Liver (tissue), 9 donors: ENCODE results near the gene MFSD1. TPM values are rescaled to one million over a fixed set of nuclear protein-coding genes. Genes with fewer than 3 reads are reported as not detected.

Experiments
- DNase-seq: peaks from one replicate; pipeline ENCODE4 v3.0.0-alpha.2; 2017; ENCODE audit warnings: low spot score
- H3K27ac ChIP-seq, 2 donors: one replicate each; pipeline ENCODE4 v1.7.0; 2013; ENCODE audit warnings: inconsistent platforms in 2 of 2, low read length in 2 of 2, control low read depth in 1 of 2, low read depth in 1 of 2, mild to moderate bottlenecking in 1 of 2
- H3K27me3 ChIP-seq, 4 donors: one replicate each; pipeline versions ENCODE4 v1.6.1 to v1.7.0; 2013; ENCODE audit warnings: low read length in 3 of 4, inconsistent platforms in 1 of 4, mild to moderate bottlenecking in 1 of 4, moderate library complexity in 1 of 4; ENCODE audit not compliant: control insufficient read depth in 4 of 4, insufficient read depth in 4 of 4
- H3K36me3 ChIP-seq, 4 donors: one replicate each; pipeline versions ENCODE4 v1.6.1 to v1.7.0; 2013; ENCODE audit warnings: low read length in 3 of 4, mild to moderate bottlenecking in 3 of 4, low read depth in 1 of 4, moderate library complexity in 1 of 4; ENCODE audit not compliant: control insufficient read depth in 4 of 4, insufficient read depth in 3 of 4
- H3K4me1 ChIP-seq, 4 donors: one replicate each; pipeline versions ENCODE4 v1.6.1 to v1.7.0; 2013; ENCODE audit warnings: low read length in 3 of 4, mild to moderate bottlenecking in 3 of 4, moderate library complexity in 1 of 4; ENCODE audit not compliant: control insufficient read depth in 4 of 4, insufficient read depth in 4 of 4
- H3K4me3 ChIP-seq, 3 donors: one replicate each; pipeline versions ENCODE4 v1.6.1 to v1.7.0; 2013; ENCODE audit warnings: low read length in 3 of 3, control low read depth in 1 of 3, low read depth in 1 of 3, mild to moderate bottlenecking in 1 of 3
- H3K9ac ChIP-seq, 2 donors: one replicate each; pipeline ENCODE4 v1.7.0; 2013; ENCODE audit warnings: low read length in 2 of 2, mild to moderate bottlenecking in 2 of 2, moderate library complexity in 2 of 2, control low read depth in 1 of 2, low read depth in 1 of 2
- H3K9me3 ChIP-seq, 4 donors: one replicate each; pipeline versions ENCODE4 v1.6.1 to v1.7.0; 2013; ENCODE audit warnings: low read length in 3 of 4; ENCODE audit not compliant: control insufficient read depth in 4 of 4
- FOXA1 ChIP-seq: IDR thresholded peaks from 2 replicates; pipeline ENCODE4 v1.6.1; 2016; ENCODE audit warnings: antibody characterized with exemption
- GABPA ChIP-seq, 2 donors: IDR thresholded peaks in 1 of 2; conservative IDR thresholded peaks in 1 of 2; 2 replicates each; pipeline ENCODE4 v1.6.1; 2016; ENCODE audit warnings: antibody characterized with exemption in 2 of 2, mild to moderate bottlenecking in 1 of 2, moderate library complexity in 1 of 2
- HNF4A ChIP-seq, 2 donors: conservative IDR thresholded peaks; 2 replicates each; pipeline ENCODE4 v1.6.1; 2016; ENCODE audit warnings: antibody characterized with exemption in 2 of 2, mild to moderate bottlenecking in 2 of 2
- HNF4G ChIP-seq: IDR thresholded peaks from 2 replicates; pipeline ENCODE4 v1.6.1; 2016; ENCODE audit warnings: antibody characterized with exemption
- RAD21 ChIP-seq, 2 donors: IDR thresholded peaks; 2 replicates each; pipeline ENCODE4 v1.6.1; 2016; ENCODE audit warnings: antibody characterized with exemption in 2 of 2, mild to moderate bottlenecking in 2 of 2
- SP1 ChIP-seq: IDR thresholded peaks from 2 replicates; pipeline ENCODE4 v1.6.1; 2018; ENCODE audit warnings: antibody characterized with exemption, mild to moderate bottlenecking
- YY1 ChIP-seq: IDR thresholded peaks from 2 replicates; pipeline ENCODE4 v1.6.1; 2016; ENCODE audit warnings: antibody characterized with exemption, mild to moderate bottlenecking
- WGBS: extraction: QIAGEN DNeasy Blood & Tissue Kit; methylation state at CpG from one replicate; pipeline ENCODE4 v1.1.7; 2013; 5-methylcytosine and 5-hydroxymethylcytosine counted together
- polyA plus RNA-seq, 2 donors: library from polyadenylated mRNA; stranded (reverse) in 1 of 2; unstranded in 1 of 2; fragments of 200-250 nt in 1 of 2; fragments of >200 nt in 1 of 2; fragmentation: Nextera tagmentation in 1 of 2; extraction: Ambion mirVana in 1 of 2; gene quantifications; one replicate each; pipeline versions ENCODE4 v1.2.1 to v1.2.3, GENCODE V29; 2013 to 2015
- total RNA-seq, 2 donors: library from RNA; depleted of rRNA; stranded (reverse); fragments of >200 nt; gene quantifications; one replicate each; pipeline ENCODE4 v1.2.3, GENCODE V29; 2014
- TF ChIP-seq, protein P1 (sequence below): IDR thresholded peaks from 2 replicates; pipeline ENCODE4 v1.6.1; 2016; ENCODE audit warnings: antibody characterized with exemption
- TF ChIP-seq, protein P2 (sequence below): IDR thresholded peaks from 2 replicates; pipeline ENCODE4 v1.6.1; 2016; ENCODE audit warnings: antibody characterized with exemption
- TF ChIP-seq, protein P3 (sequence below): fragments of 150-350 bp; IDR thresholded peaks from 2 replicates; pipeline ENCODE4 v1.5.1; 2017; ENCODE audit warnings: improper control_type of control experiment, low read depth, low read length; ENCODE audit not compliant: missing input control
- TF ChIP-seq, protein P4 (sequence below): IDR thresholded peaks from 2 replicates; pipeline ENCODE4 v1.6.1; 2016; ENCODE audit warnings: antibody characterized with exemption
- donor health status: healthy.
- donor health status: healthy.
- donor health status: healthy.
- donor health status: healthy.
- donor health status: healthy.

MFSD1 gene
- total and polyA plus RNA-seq, 4 donors: 30.4 to 84.7 (median 60.3) TPM

DNA sequence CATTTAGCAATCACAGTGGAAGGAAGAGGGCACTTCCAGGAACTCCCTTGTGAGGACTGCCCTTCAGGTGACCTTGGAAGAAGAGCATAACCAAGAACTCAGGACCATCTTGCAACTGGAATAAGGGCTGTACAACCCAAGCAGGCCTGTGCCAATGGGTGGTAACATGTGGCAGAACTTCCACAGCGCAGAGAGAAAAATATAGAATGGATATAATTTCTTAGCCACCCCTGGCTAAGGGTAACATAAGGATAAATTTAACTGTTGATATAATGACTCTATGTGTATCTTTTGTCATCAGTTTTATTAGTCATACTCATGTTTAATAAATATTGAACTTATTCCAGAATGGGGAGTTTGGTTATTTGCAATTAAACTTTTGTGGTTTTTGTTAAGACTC lies 13.4 kb upstream of the MFSD1 start:
- Histone ChIP-seq H3K4me3 (no peak overlapping the region), H3K36me3 (no peaks in the 10 kb centered on the region), H3K27me3 (no peaks in the 10 kb centered on the region), H3K27ac (no peak overlapping the region), H3K9ac (no peak overlapping the region), H3K4me1 (peaks cover 0 to 4% (median 2%) of the 10 kb centered on the region in 4 donors), H3K9me3 (no peaks in the 10 kb centered on the region)
- TF ChIP-seq, protein P1, sequence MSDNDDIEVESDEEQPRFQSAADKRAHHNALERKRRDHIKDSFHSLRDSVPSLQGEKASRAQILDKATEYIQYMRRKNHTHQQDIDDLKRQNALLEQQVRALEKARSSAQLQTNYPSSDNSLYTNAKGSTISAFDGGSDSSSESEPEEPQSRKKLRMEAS: no peak
- TF ChIP-seq HNF4G (no peak), GABPA (IDR thresholded peaks at IDR 0.05 in 1 of 2, conservative IDR thresholded peaks at IDR 0.05 in 1 of 2) (no peak), FOXA1 (no peak), SP1 (no peak), HNF4A (conservative IDR thresholded peaks at IDR 0.05) (no peak)
- TF ChIP-seq, protein P2, sequence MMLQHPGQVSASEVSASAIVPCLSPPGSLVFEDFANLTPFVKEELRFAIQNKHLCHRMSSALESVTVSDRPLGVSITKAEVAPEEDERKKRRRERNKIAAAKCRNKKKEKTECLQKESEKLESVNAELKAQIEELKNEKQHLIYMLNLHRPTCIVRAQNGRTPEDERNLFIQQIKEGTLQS: no peak
- TF ChIP-seq, protein P3, sequence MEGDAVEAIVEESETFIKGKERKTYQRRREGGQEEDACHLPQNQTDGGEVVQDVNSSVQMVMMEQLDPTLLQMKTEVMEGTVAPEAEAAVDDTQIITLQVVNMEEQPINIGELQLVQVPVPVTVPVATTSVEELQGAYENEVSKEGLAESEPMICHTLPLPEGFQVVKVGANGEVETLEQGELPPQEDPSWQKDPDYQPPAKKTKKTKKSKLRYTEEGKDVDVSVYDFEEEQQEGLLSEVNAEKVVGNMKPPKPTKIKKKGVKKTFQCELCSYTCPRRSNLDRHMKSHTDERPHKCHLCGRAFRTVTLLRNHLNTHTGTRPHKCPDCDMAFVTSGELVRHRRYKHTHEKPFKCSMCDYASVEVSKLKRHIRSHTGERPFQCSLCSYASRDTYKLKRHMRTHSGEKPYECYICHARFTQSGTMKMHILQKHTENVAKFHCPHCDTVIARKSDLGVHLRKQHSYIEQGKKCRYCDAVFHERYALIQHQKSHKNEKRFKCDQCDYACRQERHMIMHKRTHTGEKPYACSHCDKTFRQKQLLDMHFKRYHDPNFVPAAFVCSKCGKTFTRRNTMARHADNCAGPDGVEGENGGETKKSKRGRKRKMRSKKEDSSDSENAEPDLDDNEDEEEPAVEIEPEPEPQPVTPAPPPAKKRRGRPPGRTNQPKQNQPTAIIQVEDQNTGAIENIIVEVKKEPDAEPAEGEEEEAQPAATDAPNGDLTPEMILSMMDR: no peak
- 99% methylated on average over 1 of the region's 1 CpG for WGBS
- DNase-seq: no peak

DNA sequence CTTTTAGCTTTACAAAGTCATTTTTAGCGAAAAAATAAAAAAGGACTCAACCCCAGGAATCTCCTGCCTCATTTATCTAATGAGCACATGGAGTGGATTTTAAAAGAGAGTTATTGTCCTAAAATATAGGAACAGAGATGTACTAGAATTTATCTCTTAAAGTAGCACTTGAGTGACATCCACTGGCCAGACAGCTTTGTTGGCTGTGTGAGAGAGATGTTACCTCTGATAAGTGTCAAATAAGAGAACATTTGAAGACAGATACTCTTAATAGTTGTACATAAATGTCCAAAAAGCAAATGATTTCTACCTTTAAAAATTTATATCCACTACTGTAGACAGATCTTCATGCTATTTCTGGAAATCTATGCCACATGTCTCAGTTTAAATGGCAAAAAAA lies 12.3 kb upstream of the MFSD1 start:
- no peak overlapping the region for H3K9ac ChIP-seq
- H3K9me3 ChIP-seq: no peaks in the 10 kb centered on the region
- no peak overlapping the region for H3K27ac ChIP-seq
- peak; percentile 69 to 70 for TF ChIP-seq RAD21 (IDR thresholded peaks at IDR 0.05)
- no peak for TF ChIP-seq YY1
- TF ChIP-seq, protein P3: peak; percentile 5
- TF ChIP-seq, protein P4, sequence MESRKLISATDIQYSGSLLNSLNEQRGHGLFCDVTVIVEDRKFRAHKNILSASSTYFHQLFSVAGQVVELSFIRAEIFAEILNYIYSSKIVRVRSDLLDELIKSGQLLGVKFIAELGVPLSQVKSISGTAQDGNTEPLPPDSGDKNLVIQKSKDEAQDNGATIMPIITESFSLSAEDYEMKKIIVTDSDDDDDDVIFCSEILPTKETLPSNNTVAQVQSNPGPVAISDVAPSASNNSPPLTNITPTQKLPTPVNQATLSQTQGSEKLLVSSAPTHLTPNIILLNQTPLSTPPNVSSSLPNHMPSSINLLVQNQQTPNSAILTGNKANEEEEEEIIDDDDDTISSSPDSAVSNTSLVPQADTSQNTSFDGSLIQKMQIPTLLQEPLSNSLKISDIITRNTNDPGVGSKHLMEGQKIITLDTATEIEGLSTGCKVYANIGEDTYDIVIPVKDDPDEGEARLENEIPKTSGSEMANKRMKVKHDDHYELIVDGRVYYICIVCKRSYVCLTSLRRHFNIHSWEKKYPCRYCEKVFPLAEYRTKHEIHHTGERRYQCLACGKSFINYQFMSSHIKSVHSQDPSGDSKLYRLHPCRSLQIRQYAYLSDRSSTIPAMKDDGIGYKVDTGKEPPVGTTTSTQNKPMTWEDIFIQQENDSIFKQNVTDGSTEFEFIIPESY: no peak
- no peaks in the 10 kb centered on the region for H3K36me3 ChIP-seq
- no peak overlapping the region for H3K4me3 ChIP-seq
- DNase-seq: no peak
- WGBS: 90% methylated on average over 1 of the region's 1 CpG
- no peaks in the 10 kb centered on the region for H3K27me3 ChIP-seq
- peaks cover 0 to 4% (median 2%) of the 10 kb centered on the region in 4 donors for H3K4me1 ChIP-seq
